ENCODE results near the gene BABAM2.

DNA sequence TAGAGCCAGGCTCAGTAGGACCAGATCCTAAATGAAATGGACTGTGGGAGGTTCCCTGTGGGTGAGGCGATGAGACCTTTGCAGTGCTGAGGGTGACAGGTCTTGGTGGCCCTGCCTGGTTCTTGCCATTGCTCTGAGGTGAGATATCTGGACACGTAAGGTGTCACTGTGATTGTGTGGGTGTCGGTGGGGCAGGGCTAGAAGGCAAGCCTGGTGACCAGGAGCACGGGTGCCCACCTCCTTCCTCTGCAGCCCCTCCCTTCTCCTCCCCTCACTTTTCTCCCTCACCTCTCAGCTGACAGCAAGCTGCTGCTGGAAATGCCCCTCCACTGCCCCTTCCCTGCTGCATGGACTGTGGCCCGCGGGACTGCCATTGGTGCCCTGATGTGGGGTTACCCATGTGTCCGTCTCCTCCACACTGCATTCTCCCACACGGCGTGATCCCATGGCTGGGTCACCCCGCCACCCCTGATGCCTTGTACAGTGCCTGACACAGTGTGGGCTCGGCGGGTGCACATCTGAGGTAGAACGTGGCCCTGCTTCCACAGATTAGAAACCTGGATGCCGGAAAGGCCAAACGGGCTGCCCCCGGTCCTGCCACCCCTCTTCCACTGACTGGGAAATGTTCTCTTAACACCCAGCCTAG is 446.6 kb downstream of the BABAM2 start:
- TF ChIP-seq, protein P1, sequence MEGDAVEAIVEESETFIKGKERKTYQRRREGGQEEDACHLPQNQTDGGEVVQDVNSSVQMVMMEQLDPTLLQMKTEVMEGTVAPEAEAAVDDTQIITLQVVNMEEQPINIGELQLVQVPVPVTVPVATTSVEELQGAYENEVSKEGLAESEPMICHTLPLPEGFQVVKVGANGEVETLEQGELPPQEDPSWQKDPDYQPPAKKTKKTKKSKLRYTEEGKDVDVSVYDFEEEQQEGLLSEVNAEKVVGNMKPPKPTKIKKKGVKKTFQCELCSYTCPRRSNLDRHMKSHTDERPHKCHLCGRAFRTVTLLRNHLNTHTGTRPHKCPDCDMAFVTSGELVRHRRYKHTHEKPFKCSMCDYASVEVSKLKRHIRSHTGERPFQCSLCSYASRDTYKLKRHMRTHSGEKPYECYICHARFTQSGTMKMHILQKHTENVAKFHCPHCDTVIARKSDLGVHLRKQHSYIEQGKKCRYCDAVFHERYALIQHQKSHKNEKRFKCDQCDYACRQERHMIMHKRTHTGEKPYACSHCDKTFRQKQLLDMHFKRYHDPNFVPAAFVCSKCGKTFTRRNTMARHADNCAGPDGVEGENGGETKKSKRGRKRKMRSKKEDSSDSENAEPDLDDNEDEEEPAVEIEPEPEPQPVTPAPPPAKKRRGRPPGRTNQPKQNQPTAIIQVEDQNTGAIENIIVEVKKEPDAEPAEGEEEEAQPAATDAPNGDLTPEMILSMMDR (conservative IDR thresholded peaks at IDR 0.05 in 1 of 2, IDR thresholded peaks at IDR 0.05 in 1 of 2; ENCODE audit: extremely low read depth in 1 of 2, insufficient read depth in 1 of 2, low read depth in 1 of 2, low read length in 2 of 2) = no peak
- TF ChIP-seq EZH2 (IDR thresholded peaks at IDR 0.05; ENCODE audit: borderline replicate concordance, low read length) = no peak

Measured in mammary epithelial cell (primary cell).